ENCODE data around the gene BCL2L2. TPM values are rescaled to one million over a fixed set of nuclear protein-coding genes. Genes with fewer than 3 reads are reported as not detected.

Gene BCL2L2
- total and polyA plus RNA-seq, 10 of the 15 experiments (the other 5 are each of a cell fraction or from before 2014, with no cell fraction given) = 1.4 to 14.7 (median 7.1) TPM

DNA sequence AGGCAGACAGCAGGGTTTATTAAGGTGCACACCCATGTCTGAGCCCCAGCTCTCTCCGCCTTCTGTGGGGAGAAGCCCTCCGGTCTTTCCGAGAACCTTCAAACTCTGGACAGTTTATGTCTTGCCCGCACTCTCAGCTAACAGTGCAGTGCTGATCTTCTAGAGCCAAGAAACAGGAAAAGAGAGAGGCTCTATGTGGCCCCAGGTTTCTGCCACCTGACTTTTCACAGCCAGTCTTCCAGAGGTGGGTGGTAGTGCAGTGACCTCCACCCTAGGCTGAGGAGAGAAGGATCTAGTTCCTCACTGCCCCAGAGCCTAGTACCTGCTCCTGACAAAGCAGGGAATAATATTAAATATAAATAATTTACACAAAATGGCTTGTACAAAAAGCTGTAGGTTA, 50.0 kb downstream of the BCL2L2 start:
- CTCF ChIA-PET = interaction anchor here (0.7 kb wide), 1 partner anchor 422 kb away, joined by 3 read pairs; no protein-coding TSS in a partner anchor
- H3K4me1 ChIP-seq (ENCODE audit: control insufficient read depth, insufficient read depth, low read length) = no peaks in the 10 kb centered on the region
- POLR2A ChIA-PET = no interaction called here
- H3K4me2 ChIP-seq (ENCODE audit: control insufficient read depth, insufficient read depth) = no peak overlapping the region
- H3K4me3 ChIP-seq = no peak overlapping the region
- H4K20me1 ChIP-seq (ENCODE audit: control insufficient read depth, insufficient read depth) = no peaks in the 10 kb centered on the region
- no TSS peak for BruUV-seq (replicated peaks)
- no peaks in the 10 kb centered on the region for H3K36me3 ChIP-seq (ENCODE audit: control insufficient read depth in 2 of 2, insufficient read depth in 2 of 2, low read length in 1 of 2)
- 74% methylated on average over 4 of the region's 4 CpGs for WGBS (ENCODE audit: insufficient coverage, insufficient replicate concordance, low lambda C conversion rate, missing lambda C conversion rate)
- RAD21 ChIA-PET (ENCODE audit: unreplicated experiment) = no interaction called here
- SMC1A ChIA-PET (ENCODE audit: uncharacterized antibody, unreplicated experiment) = no interaction called here
- H3K27ac ChIP-seq (ENCODE audit: control insufficient read depth, insufficient read depth) = no peak overlapping the region
- no peak for ATAC-seq
- peaks cover 3 to 11% of the 10 kb centered on the region in 2 experiments; a peak in 3 of 4 replicates for H3K27me3 ChIP-seq (replicated peaks in 1 of 2; ENCODE audit: control insufficient read depth in 2 of 2, insufficient read depth in 2 of 2, low read length in 1 of 2)
- no peak for TF ChIP-seq KAT2A (conservative IDR thresholded peaks at IDR 0.05; ENCODE audit: control insufficient read depth, low read depth, low read length)
- no peak for TF ChIP-seq CHD4 (IDR thresholded peaks at IDR 0.05)
- no peak overlapping the region for H3K9ac ChIP-seq (ENCODE audit: control insufficient read depth, insufficient read depth, low read length)
- FAIRE-seq = no peak
- no peaks in the 10 kb centered on the region for H3K79me2 ChIP-seq (ENCODE audit: control insufficient read depth, insufficient read depth, low read length)
- intact Hi-C loops (cut with micrococcal nuclease; ENCODE audit: unreplicated experiment) = no loop called here
- H2AFZ ChIP-seq (ENCODE audit: control insufficient read depth, low read depth, low read length) = no peak overlapping the region
- in situ Hi-C loops (cut with MboI) = no loop called here
- DNase-seq (ENCODE audit: low read depth, low spot score) = no peak
- no peaks in the 10 kb centered on the region for H3K9me3 ChIP-seq (replicated peaks; ENCODE audit: control insufficient read depth, insufficient read depth, low read length)

DNA sequence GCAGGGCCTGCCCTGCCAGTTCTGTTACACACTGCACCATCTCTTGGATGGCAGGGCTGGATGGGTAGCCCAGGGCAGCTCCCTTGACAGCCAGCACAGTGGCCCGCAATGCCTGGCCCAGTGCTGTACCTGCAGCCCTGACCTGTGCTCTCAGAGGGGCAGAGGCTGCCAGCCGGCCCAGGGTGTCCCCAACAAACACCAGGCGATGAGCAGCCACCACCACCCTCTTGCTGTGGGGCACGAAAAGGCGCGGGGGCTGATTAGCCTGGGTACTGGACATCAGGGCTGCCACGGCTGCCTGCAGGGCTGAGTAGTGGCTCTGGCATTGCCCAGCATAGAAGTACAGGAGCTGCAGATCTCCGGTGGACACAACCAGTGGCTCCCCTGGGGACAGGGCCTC, 50.6 kb downstream of the BCL2L2 start:
- POLR2A ChIA-PET = no interaction called here
- in situ Hi-C loops (cut with MboI) = no loop called here
- DNase-seq (ENCODE audit: low read depth, low spot score) (no peak), ATAC-seq (no peak), FAIRE-seq (no peak)
- no peaks in the 10 kb centered on the region for H3K79me2 ChIP-seq (ENCODE audit: control insufficient read depth, insufficient read depth, low read length)
- no peaks in the 10 kb centered on the region for H3K36me3 ChIP-seq (ENCODE audit: control insufficient read depth in 2 of 2, insufficient read depth in 2 of 2, low read length in 1 of 2)
- H3K27ac ChIP-seq (ENCODE audit: control insufficient read depth, insufficient read depth) = no peak overlapping the region
- no peak overlapping the region for H3K9ac ChIP-seq (ENCODE audit: control insufficient read depth, insufficient read depth, low read length)
- no TSS peak for BruUV-seq (replicated peaks)
- H4K20me1 ChIP-seq (ENCODE audit: control insufficient read depth, insufficient read depth) = no peaks in the 10 kb centered on the region
- SMC1A ChIA-PET (ENCODE audit: uncharacterized antibody, unreplicated experiment) = no interaction called here
- H3K4me1 ChIP-seq (ENCODE audit: control insufficient read depth, insufficient read depth, low read length) = no peaks in the 10 kb centered on the region
- 27% methylated on average over 8 of the region's 8 CpGs for WGBS (ENCODE audit: insufficient coverage, insufficient replicate concordance, low lambda C conversion rate, missing lambda C conversion rate)
- TF ChIP-seq JUND (IDR thresholded peaks at IDR 0.05; ENCODE audit: low read depth, low read length) = no peak
- no peak for TF ChIP-seq ETV6 (conservative IDR thresholded peaks at IDR 0.05 in 1 of 2, IDR thresholded peaks at IDR 0.05 in 1 of 2; ENCODE audit: borderline replicate concordance in 1 of 2, low read depth in 1 of 2)
- TF ChIP-seq EGR1 (IDR thresholded peaks at IDR 0.05; ENCODE audit: borderline replicate concordance in 1 of 2, low read depth in 2 of 2, low read length in 2 of 2) = no peak
- no peak for TF ChIP-seq SPI1 (IDR thresholded peaks at IDR 0.05; ENCODE audit: borderline replicate concordance, insufficient read depth, low read depth, low read length)
- TF ChIP-seq, protein P1, sequence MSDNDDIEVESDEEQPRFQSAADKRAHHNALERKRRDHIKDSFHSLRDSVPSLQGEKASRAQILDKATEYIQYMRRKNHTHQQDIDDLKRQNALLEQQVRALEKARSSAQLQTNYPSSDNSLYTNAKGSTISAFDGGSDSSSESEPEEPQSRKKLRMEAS (IDR thresholded peaks at IDR 0.05; ENCODE audit: low read depth, low read length) = no peak
- no peak for TF ChIP-seq ZNF24 (IDR thresholded peaks at IDR 0.05)
- TF ChIP-seq, protein P2, sequence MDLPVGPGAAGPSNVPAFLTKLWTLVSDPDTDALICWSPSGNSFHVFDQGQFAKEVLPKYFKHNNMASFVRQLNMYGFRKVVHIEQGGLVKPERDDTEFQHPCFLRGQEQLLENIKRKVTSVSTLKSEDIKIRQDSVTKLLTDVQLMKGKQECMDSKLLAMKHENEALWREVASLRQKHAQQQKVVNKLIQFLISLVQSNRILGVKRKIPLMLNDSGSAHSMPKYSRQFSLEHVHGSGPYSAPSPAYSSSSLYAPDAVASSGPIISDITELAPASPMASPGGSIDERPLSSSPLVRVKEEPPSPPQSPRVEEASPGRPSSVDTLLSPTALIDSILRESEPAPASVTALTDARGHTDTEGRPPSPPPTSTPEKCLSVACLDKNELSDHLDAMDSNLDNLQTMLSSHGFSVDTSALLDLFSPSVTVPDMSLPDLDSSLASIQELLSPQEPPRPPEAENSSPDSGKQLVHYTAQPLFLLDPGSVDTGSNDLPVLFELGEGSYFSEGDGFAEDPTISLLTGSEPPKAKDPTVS (IDR thresholded peaks at IDR 0.05; ENCODE audit: low read depth, low read length) = no peak
- TF ChIP-seq, protein P3, sequence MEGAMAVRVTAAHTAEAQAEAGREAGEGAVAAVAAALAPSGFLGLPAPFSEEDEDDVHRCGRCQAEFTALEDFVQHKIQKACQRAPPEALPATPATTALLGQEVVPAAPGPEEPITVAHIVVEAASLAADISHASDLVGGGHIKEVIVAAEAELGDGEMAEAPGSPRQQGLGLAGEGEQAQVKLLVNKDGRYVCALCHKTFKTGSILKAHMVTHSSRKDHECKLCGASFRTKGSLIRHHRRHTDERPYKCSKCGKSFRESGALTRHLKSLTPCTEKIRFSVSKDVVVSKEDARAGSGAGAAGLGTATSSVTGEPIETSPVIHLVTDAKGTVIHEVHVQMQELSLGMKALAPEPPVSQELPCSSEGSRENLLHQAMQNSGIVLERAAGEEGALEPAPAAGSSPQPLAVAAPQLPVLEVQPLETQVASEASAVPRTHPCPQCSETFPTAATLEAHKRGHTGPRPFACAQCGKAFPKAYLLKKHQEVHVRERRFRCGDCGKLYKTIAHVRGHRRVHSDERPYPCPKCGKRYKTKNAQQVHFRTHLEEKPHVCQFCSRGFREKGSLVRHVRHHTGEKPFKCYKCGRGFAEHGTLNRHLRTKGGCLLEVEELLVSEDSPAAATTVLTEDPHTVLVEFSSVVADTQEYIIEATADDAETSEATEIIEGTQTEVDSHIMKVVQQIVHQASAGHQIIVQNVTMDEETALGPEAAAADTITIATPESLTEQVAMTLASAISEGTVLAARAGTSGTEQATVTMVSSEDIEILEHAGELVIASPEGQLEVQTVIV (IDR thresholded peaks at IDR 0.05; ENCODE audit: borderline replicate concordance, partially characterized antibody) = no peak
- no peak for TF ChIP-seq BCL11A (IDR thresholded peaks at IDR 0.05; ENCODE audit: low read depth, low read length)
- RAD21 ChIA-PET (ENCODE audit: unreplicated experiment) = no interaction called here
- no peaks in the 10 kb centered on the region for H3K9me3 ChIP-seq (replicated peaks; ENCODE audit: control insufficient read depth, insufficient read depth, low read length)
- no peak overlapping the region for H3K4me2 ChIP-seq (ENCODE audit: control insufficient read depth, insufficient read depth)
- CTCF ChIA-PET = interaction anchor here (0.7 kb wide), 1 partner anchor 422 kb away, joined by 3 read pairs; no protein-coding TSS in a partner anchor
- intact Hi-C loops (cut with micrococcal nuclease; ENCODE audit: unreplicated experiment) = no loop called here
- no peak overlapping the region for H3K4me3 ChIP-seq
- H3K27me3 ChIP-seq (replicated peaks in 1 of 2; ENCODE audit: control insufficient read depth in 2 of 2, insufficient read depth in 2 of 2, low read length in 1 of 2) = peaks cover 3 to 5% of the 10 kb centered on the region in 2 experiments; a peak in 3 of 4 replicates
- no peak overlapping the region for H2AFZ ChIP-seq (ENCODE audit: control insufficient read depth, low read depth, low read length)

Measured in GM12878 (cell line).